ENCODE measurements around the gene TDP1.

- TF ChIP-seq POLR2A (IDR thresholded peaks at IDR 0.05; ENCODE audit: insufficient read depth in 1 of 2, low read depth in 2 of 2, low read length in 2 of 2) = no peak
- no peak for TF ChIP-seq ZNF7 (CRISPR knock-in tag; IDR thresholded peaks at IDR 0.05)
- no peak for TF ChIP-seq BRCA1 (CRISPR knock-in tag; IDR thresholded peaks at IDR 0.05)
- no peak for TF ChIP-seq ZEB1 (IDR thresholded peaks at IDR 0.05; ENCODE audit: insufficient replicate concordance, low read depth)
- no peak for TF ChIP-seq BATF2 (CRISPR knock-in tag; IDR thresholded peaks at IDR 0.05)
These were observed 83.7 kb downstream of the TDP1 start for GRCh38 chr14:90039253-90040010.

Measured in HepG2 (cell line).